IPS-18c (cell line): ENCODE results near the gene ZNF689.
A peak's percentile ranks its signal among the peaks of the same experiment; 100 is the strongest.

ENCODE experiments used
- H3K4me3 ChIP-seq: 2 replicates; pipeline ENCODE4 v1.7.0; 2013; ENCODE audit warnings: low read depth, mild to moderate bottlenecking, low read length, moderate library complexity; ENCODE audit not compliant: insufficient read depth
- H3K9me3 ChIP-seq: one replicate; pipeline ENCODE4 v1.6.1; 2013; ENCODE audit warnings: mild to moderate bottlenecking, low read length, moderate library complexity; ENCODE audit not compliant: control insufficient read depth, insufficient read depth

The ZNF689 gene

GRCh38 chr16:30574678-30575077, 35.5 kb downstream of the ZNF689 start:
- Histone ChIP-seq H3K9me3 (no peaks in the 10 kb centered on the region), H3K4me3 (no peak overlapping the region)

GRCh38 chr16:30571445-30572322, 38.5 kb downstream of the ZNF689 start, which contains the start of gene ZNF688:
Gene ZNF688 (minus strand): TSS chr16:30571714. CDS start chr16:30571629, 85 bp downstream.
- peak within 1 kb of the TSS; percentile 70 for H3K4me3 ChIP-seq
- H3K9me3 ChIP-seq, result no peaks in the 10 kb centered on the region

GRCh38 chr16:30570636-30571444, 39.3 kb downstream of the ZNF689 start:
- no peaks in the 10 kb centered on the region for H3K9me3 ChIP-seq
- H3K4me3 ChIP-seq, result peak overlapping the region; percentile 70

GRCh38 chr16:30569746-30570635, 40.2 kb downstream of the ZNF689 start:
- no peaks in the 10 kb centered on the region for H3K9me3 ChIP-seq
- H3K4me3 ChIP-seq, result no peak overlapping the region; the same call in 1 of the 2 replicates

- H3K4me3 ChIP-seq, result no peak overlapping the region
- H3K9me3 ChIP-seq, result no peaks in the 10 kb centered on the region
Measured at GRCh38 chr16:30569281-30569680, 40.9 kb downstream of the ZNF689 start.

- H3K4me3 ChIP-seq, result no peak overlapping the region
- no peaks in the 10 kb centered on the region for H3K9me3 ChIP-seq
Measured at GRCh38 chr16:30567991-30568638, 42.1 kb downstream of the ZNF689 start.

GRCh38 chr16:30567160-30567990, 42.8 kb downstream of the ZNF689 start:
- Histone ChIP-seq H3K9me3 (no peaks in the 10 kb centered on the region), H3K4me3 (no peak overlapping the region)

- no peaks in the 10 kb centered on the region for H3K9me3 ChIP-seq
Measured at GRCh38 chr16:30566531-30566930, 43.7 kb downstream of the ZNF689 start.

GRCh38 chr16:30565984-30566383, 44.2 kb downstream of the ZNF689 start:
- Histone ChIP-seq H3K4me3 (no peak overlapping the region), H3K9me3 (no peaks in the 10 kb centered on the region)

More at GRCh38 chr16:30566531-30566930, 43.7 kb downstream of the ZNF689 start:
- no peak overlapping the region for H3K4me3 ChIP-seq

GRCh38 chr16:30565526-30565925, 44.7 kb downstream of the ZNF689 start:
- no peak overlapping the region for H3K4me3 ChIP-seq
- H3K9me3 ChIP-seq, result no peaks in the 10 kb centered on the region

- H3K4me3 ChIP-seq, result no peak overlapping the region
Measured at GRCh38 chr16:30562021-30562420, 48.2 kb downstream of the ZNF689 start.

GRCh38 chr16:30561089-30561816, 48.9 kb downstream of the ZNF689 start:
- Histone ChIP-seq H3K4me3 (peak overlapping the region; percentile 6; the same call in 1 of the 2 replicates), H3K9me3 (no peaks in the 10 kb centered on the region)

More at GRCh38 chr16:30562021-30562420, 48.2 kb downstream of the ZNF689 start:
- H3K9me3 ChIP-seq, result no peaks in the 10 kb centered on the region

GRCh38 chr16:30559690-30560089, 50.5 kb downstream of the ZNF689 start:
- Histone ChIP-seq H3K4me3 (no peak overlapping the region), H3K9me3 (no peaks in the 10 kb centered on the region)

GRCh38 chr16:30558789-30559377, 51.3 kb downstream of the ZNF689 start:
- Histone ChIP-seq H3K4me3 (peak overlapping the region; percentile 30; the same call in 1 of the 2 replicates), H3K9me3 (no peaks in the 10 kb centered on the region)
